K562 (cell line): ENCODE measurements around the gene GNAQ. TPM values are rescaled to one million over a fixed set of nuclear protein-coding genes. Genes with fewer than 3 reads are reported as not detected.

ENCODE experiments used
- ARID1B ChIP-seq: fragments of 450-650 bp; IDR thresholded peaks from 2 replicates; pipeline ENCODE4 v1.6.1; 2016; ENCODE audit warnings: antibody characterized with exemption, mild to moderate bottlenecking, inconsistent platforms
- BHLHE40 ChIP-seq: IDR thresholded peaks from 2 replicates; pipeline ENCODE4 v1.6.1; 2011; ENCODE audit warnings: low read length, improper control_type of control experiment
- CBFA2T3 ChIP-seq: fragments of 450-650 bp; IDR thresholded peaks from 2 replicates; pipeline ENCODE4 v1.6.1; 2017
- CREB1 ChIP-seq, 2 experiments: sonication (generic) in 1 of 2; formaldehyde crosslinking in 1 of 2; IDR thresholded peaks; 2 replicates each; pipeline versions ENCODE4 v1.6.1 to v1.8.0; 2012 to 2022; ENCODE audit warnings: inconsistent platforms in 1 of 2, mild to moderate bottlenecking in 1 of 2, missing genetic modification reagents in 1 of 2, moderate library complexity in 1 of 2
- FOSL1 ChIP-seq: fragments of 200-800 bp; sonication (Bioruptor generic); conservative IDR thresholded peaks from 2 replicates; pipeline ENCODE4 v1.6.1; 2016; ENCODE audit warnings: missing genetic modification characterization, missing compliant biosample characterization
- GATAD2A ChIP-seq: fragments of 450-650 bp; IDR thresholded peaks from 2 replicates; pipeline ENCODE4 v1.6.1; 2017
- JUND ChIP-seq, 2 experiments: IDR thresholded peaks; 2 replicates in 1 of 2; 3 replicates in 1 of 2; pipeline ENCODE4 v1.6.1; 2011; ENCODE audit warnings: borderline replicate concordance in 2 of 2, low read depth in 2 of 2, low read length in 2 of 2, improper control_type of control experiment in 1 of 2, missing biosample characterization in 1 of 2, missing genetic modification characterization in 1 of 2, missing genetic modification reagents in 1 of 2
- MLX ChIP-seq, 2 experiments: fragments of 450-650 bp in 1 of 2; sonication (generic) in 1 of 2; formaldehyde crosslinking; conservative IDR thresholded peaks; 2 replicates each; pipeline versions ENCODE4 v1.4.0 to v1.8.1; 2020 to 2022; ENCODE audit warnings: mild to moderate bottlenecking in 1 of 2, missing genetic modification reagents in 1 of 2
- RCOR1 ChIP-seq, 2 experiments: IDR thresholded peaks; 2 replicates each; pipeline ENCODE4 v1.6.1; 2012; ENCODE audit warnings: low read depth in 2 of 2, low read length in 2 of 2, borderline replicate concordance in 1 of 2, improper control_type of control experiment in 1 of 2
- STAT5B ChIP-seq: fragments of 250-450 bp; sonication (Bioruptor Pico); IDR thresholded peaks from 2 replicates; pipeline ENCODE4 v1.8.0; 2021; ENCODE audit warnings: mild to moderate bottlenecking, inconsistent platforms
- TCF3 ChIP-seq: sonication (generic); formaldehyde crosslinking; IDR thresholded peaks from 2 replicates; pipeline ENCODE4 v1.4.0; 2020; ENCODE audit warnings: mild to moderate bottlenecking, missing genetic modification reagents
- THRB ChIP-seq: fragments of 450-650 bp; formaldehyde crosslinking; conservative IDR thresholded peaks from 2 replicates; pipeline ENCODE4 v1.4.0; 2022; ENCODE audit warnings: mild to moderate bottlenecking, missing genetic modification characterization
- XRCC3 ChIP-seq: fragments of 450-650 bp; IDR thresholded peaks from 2 replicates; pipeline ENCODE4 v1.6.1; 2017; ENCODE audit warnings: mild to moderate bottlenecking, moderate library complexity
- ZNF347 ChIP-seq: fragments of 450-650 bp; formaldehyde crosslinking; IDR thresholded peaks from 2 replicates; pipeline ENCODE4 v1.4.0; 2020; ENCODE audit warnings: low read depth, mild to moderate bottlenecking, moderate library complexity
- ZNF384 ChIP-seq: IDR thresholded peaks from 2 replicates; pipeline ENCODE4 v1.6.1; 2012; ENCODE audit warnings: low read depth, low read length, improper control_type of control experiment
- ZNF76 ChIP-seq: fragments of 250-450 bp; sonication (Bioruptor Pico); IDR thresholded peaks from 2 replicates; pipeline ENCODE4 v1.4.0; 2020; ENCODE audit warnings: mild to moderate bottlenecking, moderate library complexity, borderline replicate concordance
- polyA plus RNA-seq, 8 experiments: library from polyadenylated mRNA; depleted of rRNA in 4 of 8; stranded (reverse) in 5 of 8; unstranded in 3 of 8; fragments of >200 nt; fragmentation: Nextera tagmentation in 2 of 8; fragmentation: Illumina TruSeq in 1 of 8; extraction: Ambion mirVana in 2 of 8; extraction: Trizol in 1 of 8; gene quantifications; 2 replicates each; pipeline versions ENCODE4 v1.2.1 to v1.2.3, GENCODE V29; 2011 to 2014; ENCODE audit warnings: inconsistent platforms in 1 of 8, missing spikeins in 1 of 8
- total RNA-seq, 7 experiments: library from RNA; depleted of rRNA in 6 of 7; stranded (reverse); fragments of >200 nt in 6 of 7; fragmentation: Illumina TruSeq in 2 of 7; extraction: Trizol in 2 of 7; gene quantifications; 2 replicates each; pipeline versions ENCODE4 v1.2.1 to v1.2.3, GENCODE V29; 2011 to 2021; ENCODE audit warnings: low replicate concordance in 1 of 7
- TF ChIP-seq, protein P1 (sequence below): sonication (generic); formaldehyde crosslinking; IDR thresholded peaks from 2 replicates; pipeline ENCODE4 v1.8.1; 2023; ENCODE audit warnings: mild to moderate bottlenecking, missing genetic modification reagents
- TF ChIP-seq, protein P2 (sequence below): fragments of 250-450 bp; sonication (Bioruptor Pico); IDR thresholded peaks from 2 replicates; pipeline ENCODE4 v1.8.0; 2021; ENCODE audit warnings: borderline replicate concordance, mild to moderate bottlenecking, moderate library complexity; ENCODE audit not compliant: poor library complexity, severe bottlenecking

Gene GNAQ
- total and polyA plus RNA-seq, 9 of the 15 experiments (the other 6 are each of a cell fraction or from before 2014, with no cell fraction given) = 4.8 to 27.9 (median 17.5) TPM

DNA sequence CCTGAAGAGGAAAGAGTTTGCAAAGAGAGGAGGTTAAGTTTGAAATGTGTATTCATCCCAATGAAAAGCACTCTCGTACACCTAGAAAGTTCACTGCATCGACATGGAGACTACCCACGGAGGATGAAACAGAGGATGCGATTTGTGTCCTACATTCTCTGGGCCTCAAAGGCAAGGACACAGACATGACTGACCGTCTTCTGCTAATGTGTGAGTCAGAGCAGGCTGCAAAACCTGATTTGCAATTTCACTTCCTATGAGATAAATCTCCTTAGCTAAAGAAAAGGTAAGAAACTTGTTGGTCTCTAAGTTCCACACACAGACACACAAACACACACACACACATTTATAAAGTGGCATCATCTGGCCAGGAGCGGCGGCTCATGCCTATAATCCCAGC is 98.6 kb downstream of the GNAQ start (continued):
- TF ChIP-seq MLX (CRISPR knock-in tag; conservative IDR thresholded peaks at IDR 0.05) (no peak), CBFA2T3 (peak; percentile 20; the same call in 1 of the 2 replicates), GATAD2A (no peak), BHLHE40 (no peak), ZNF347 (no peak), THRB (no peak), ZNF76 (CRISPR knock-in tag) (no peak), JUND (IDR thresholded peaks at IDR 0.05; ENCODE audit: borderline replicate concordance, low read depth, low read length) (peak; percentile 14; the same call in 1 of the 2 replicates), JUND (tag; IDR thresholded peaks at IDR 0.05; ENCODE audit: borderline replicate concordance, low read depth, low read length) (no peak), ARID1B (peak; percentile 44), STAT5B (CRISPR knock-in tag) (no peak), CREB1 (IDR thresholded peaks at IDR 0.05) (no peak), CREB1 (CRISPR knock-in tag; IDR thresholded peaks at IDR 0.05) (no peak), FOSL1 (tag) (peak; percentile 24; the same call in 1 of the 2 replicates), TCF3 (CRISPR knock-in tag) (no peak), ZNF384 (no peak), RCOR1 (IDR thresholded peaks at IDR 0.05; ENCODE audit: borderline replicate concordance in 1 of 2, low read depth in 2 of 2, low read length in 2 of 2) (0 out of 4 replicates have a peak, but pooled peaks of 1 of the 2 experiments have one; percentile 3), XRCC3 (no peak)
- TF ChIP-seq, protein P1, sequence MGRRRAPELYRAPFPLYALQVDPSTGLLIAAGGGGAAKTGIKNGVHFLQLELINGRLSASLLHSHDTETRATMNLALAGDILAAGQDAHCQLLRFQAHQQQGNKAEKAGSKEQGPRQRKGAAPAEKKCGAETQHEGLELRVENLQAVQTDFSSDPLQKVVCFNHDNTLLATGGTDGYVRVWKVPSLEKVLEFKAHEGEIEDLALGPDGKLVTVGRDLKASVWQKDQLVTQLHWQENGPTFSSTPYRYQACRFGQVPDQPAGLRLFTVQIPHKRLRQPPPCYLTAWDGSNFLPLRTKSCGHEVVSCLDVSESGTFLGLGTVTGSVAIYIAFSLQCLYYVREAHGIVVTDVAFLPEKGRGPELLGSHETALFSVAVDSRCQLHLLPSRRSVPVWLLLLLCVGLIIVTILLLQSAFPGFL (CRISPR knock-in tag) = no peak
- TF ChIP-seq, protein P2, sequence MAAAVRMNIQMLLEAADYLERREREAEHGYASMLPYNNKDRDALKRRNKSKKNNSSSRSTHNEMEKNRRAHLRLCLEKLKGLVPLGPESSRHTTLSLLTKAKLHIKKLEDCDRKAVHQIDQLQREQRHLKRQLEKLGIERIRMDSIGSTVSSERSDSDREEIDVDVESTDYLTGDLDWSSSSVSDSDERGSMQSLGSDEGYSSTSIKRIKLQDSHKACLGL (CRISPR knock-in tag) = no peak
- TF ChIP-seq, all 486 proteins: peak for 5
